K562 (cell line): Measurements from ENCODE around the gene TCF12. TPM values are rescaled to one million over a fixed set of nuclear protein-coding genes. Genes with fewer than 3 reads are reported as not detected.

ENCODE experiments used
- BDP1 ChIP-seq: IDR thresholded peaks from 3 replicates; pipeline ENCODE4 v1.6.1; 2011; ENCODE audit not compliant: insufficient read length, insufficient read depth
- CBX3 ChIP-seq, 2 experiments: IDR thresholded peaks; 1 replicate in 1 of 2; 2 replicates in 1 of 2; pipeline ENCODE4 v1.6.1; 2012; ENCODE audit warnings: inconsistent platforms in 2 of 2, low read length in 2 of 2, borderline replicate concordance in 1 of 2, control low read depth in 1 of 2
- MCM3 ChIP-seq: fragments of 450-650 bp; IDR thresholded peaks from 2 replicates; pipeline ENCODE4 v1.6.1; 2016
- MED1 ChIP-seq: sonication (generic); formaldehyde crosslinking; IDR thresholded peaks from 2 replicates; pipeline ENCODE4 v1.8.1; 2023; ENCODE audit warnings: missing genetic modification reagents, borderline replicate concordance
- MEF2A ChIP-seq: IDR thresholded peaks from 2 replicates; pipeline ENCODE4 v1.6.1; 2011; ENCODE audit warnings: low read depth, mild to moderate bottlenecking, low read length, moderate library complexity; ENCODE audit not compliant: control insufficient read depth
- NCOA6 ChIP-seq: fragments of 450-650 bp; IDR thresholded peaks from 2 replicates; pipeline ENCODE4 v1.6.1; 2017; ENCODE audit warnings: mild to moderate bottlenecking
- NFRKB ChIP-seq: fragments of 450-650 bp; IDR thresholded peaks from 2 replicates; pipeline ENCODE4 v1.6.1; 2016; ENCODE audit warnings: low read depth
- NR2C1 ChIP-seq, 2 experiments: fragments of 450-650 bp; IDR thresholded peaks; 2 replicates each; pipeline ENCODE4 v1.6.1; 2017; ENCODE audit warnings: mild to moderate bottlenecking in 2 of 2, antibody characterized with exemption in 1 of 2, inconsistent platforms in 1 of 2, missing compliant biosample characterization in 1 of 2, missing genetic modification characterization in 1 of 2
- PHF8 ChIP-seq: fragments of 200-600 bp; sonication (generic); IDR thresholded peaks from 2 replicates; pipeline ENCODE4 v1.6.1; 2012; ENCODE audit warnings: mixed run types, mild to moderate bottlenecking, inconsistent platforms, low read length, moderate library complexity, borderline replicate concordance
- RBBP5 ChIP-seq: fragments of 200-600 bp; sonication (generic); IDR thresholded peaks from 2 replicates; pipeline ENCODE4 v1.6.1; 2012; ENCODE audit warnings: borderline replicate concordance, mild to moderate bottlenecking, low read length, control low read depth, inconsistent platforms; ENCODE audit not compliant: insufficient read depth, poor library complexity, severe bottlenecking
- SRSF7 ChIP-seq: fragments of 200-400 bp; formaldehyde crosslinking; optimal IDR thresholded peaks from 2 replicates; pipeline ENCODE3; 2017; ENCODE audit warnings: mild to moderate bottlenecking, low read depth, low read length
- TAF9B ChIP-seq: fragments of 450-650 bp; IDR thresholded peaks from 2 replicates; pipeline ENCODE4 v1.6.1; 2018; ENCODE audit warnings: mild to moderate bottlenecking; ENCODE audit not compliant: partially characterized antibody
- ZEB2 ChIP-seq: fragments of 450-650 bp; IDR thresholded peaks from 2 replicates; pipeline ENCODE4 v1.6.1; 2016
- ZNF133 ChIP-seq: fragments of 250-450 bp; sonication (Bioruptor Pico); IDR thresholded peaks from 2 replicates; pipeline ENCODE4 v1.4.0; 2020; ENCODE audit warnings: mild to moderate bottlenecking
- ZNF311 ChIP-seq: fragments of 250-450 bp; sonication (Bioruptor Pico); IDR thresholded peaks from 2 replicates; pipeline ENCODE4 v1.4.0; 2020; ENCODE audit warnings: mild to moderate bottlenecking, moderate library complexity
- ZNF764 ChIP-seq: fragments of 250-450 bp; sonication (Bioruptor Pico); IDR thresholded peaks from 2 replicates; pipeline ENCODE4 v1.4.0; 2020; ENCODE audit warnings: low read depth, mild to moderate bottlenecking, moderate library complexity
- ZNF79 ChIP-seq: fragments of 250-450 bp; sonication (Bioruptor Pico); IDR thresholded peaks from 2 replicates; pipeline ENCODE4 v1.4.0; 2020; ENCODE audit warnings: low read depth, mild to moderate bottlenecking, moderate library complexity
- polyA plus RNA-seq, 8 experiments: library from polyadenylated mRNA; depleted of rRNA in 4 of 8; stranded (reverse) in 5 of 8; unstranded in 3 of 8; fragments of >200 nt; fragmentation: Nextera tagmentation in 2 of 8; fragmentation: Illumina TruSeq in 1 of 8; extraction: Ambion mirVana in 2 of 8; extraction: Trizol in 1 of 8; gene quantifications; 2 replicates each; pipeline versions ENCODE4 v1.2.1 to v1.2.3, GENCODE V29; 2011 to 2014; ENCODE audit warnings: inconsistent platforms in 1 of 8, missing spikeins in 1 of 8
- total RNA-seq, 7 experiments: library from RNA; depleted of rRNA in 6 of 7; stranded (reverse); fragments of >200 nt in 6 of 7; fragmentation: Illumina TruSeq in 2 of 7; extraction: Trizol in 2 of 7; gene quantifications; 2 replicates each; pipeline versions ENCODE4 v1.2.1 to v1.2.3, GENCODE V29; 2011 to 2021; ENCODE audit warnings: low replicate concordance in 1 of 7
- TF ChIP-seq, protein P1 (sequence below): fragments of 450-650 bp; IDR thresholded peaks from 2 replicates; pipeline ENCODE4 v1.6.1; 2017; ENCODE audit warnings: antibody characterized with exemption, mild to moderate bottlenecking
- TF ChIP-seq, protein P2 (sequence below): fragments of 250-450 bp; sonication (Bioruptor Pico); IDR thresholded peaks from 2 replicates; pipeline ENCODE4 v1.5.0; 2021; ENCODE audit warnings: mild to moderate bottlenecking, moderate library complexity
- TF ChIP-seq, protein P3 (sequence below): fragments of 250-450 bp; sonication (Bioruptor Pico); IDR thresholded peaks from 2 replicates; pipeline ENCODE4 v1.8.0; 2022; ENCODE audit warnings: inconsistent platforms, mild to moderate bottlenecking, moderate library complexity, borderline replicate concordance

TCF12 gene
- total and polyA plus RNA-seq, 9 of the 15 experiments (the other 6 are each of a cell fraction or from before 2014, with no cell fraction given): 10.5 to 132 (median 52.9) TPM

DNA sequence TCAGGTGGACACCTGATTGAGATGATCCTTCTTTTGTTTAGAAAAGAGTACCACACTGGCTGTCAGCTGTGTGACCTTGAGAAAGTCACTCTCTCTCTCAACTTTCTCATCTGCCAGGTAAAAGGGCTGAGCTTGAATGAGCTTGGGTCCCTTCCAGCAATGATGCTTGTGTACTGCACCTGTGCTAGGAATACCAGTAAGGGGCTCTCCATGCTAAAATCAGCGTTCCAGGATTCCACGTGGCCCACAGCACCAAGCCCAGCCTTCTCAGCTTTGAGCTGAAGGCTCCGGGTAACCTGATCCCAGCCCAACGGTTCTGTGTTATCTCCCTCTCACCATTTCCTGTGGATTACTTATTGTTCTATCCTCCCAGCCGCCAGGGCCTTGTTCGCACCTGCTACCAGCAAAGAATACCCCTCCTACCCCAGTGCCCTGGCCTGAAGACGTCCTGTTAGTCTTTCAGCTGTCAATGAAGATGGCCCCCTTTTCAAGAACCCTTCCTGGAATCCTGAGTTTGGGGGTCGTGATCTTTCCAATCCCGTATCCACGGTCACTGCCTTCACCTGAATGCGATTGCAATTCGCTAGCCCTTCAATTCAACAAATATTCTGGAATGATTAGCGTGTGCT is 403.6 kb downstream of the TCF12 start (continued):
- peak; percentile 77; the same call in 1 of the 2 replicates for TF ChIP-seq ZEB2
- TF ChIP-seq TAF9B: peak; percentile 59
- TF ChIP-seq ZNF79 (CRISPR knock-in tag): no peak
- TF ChIP-seq MED1 (CRISPR knock-in tag): no peak
- TF ChIP-seq, protein P1, sequence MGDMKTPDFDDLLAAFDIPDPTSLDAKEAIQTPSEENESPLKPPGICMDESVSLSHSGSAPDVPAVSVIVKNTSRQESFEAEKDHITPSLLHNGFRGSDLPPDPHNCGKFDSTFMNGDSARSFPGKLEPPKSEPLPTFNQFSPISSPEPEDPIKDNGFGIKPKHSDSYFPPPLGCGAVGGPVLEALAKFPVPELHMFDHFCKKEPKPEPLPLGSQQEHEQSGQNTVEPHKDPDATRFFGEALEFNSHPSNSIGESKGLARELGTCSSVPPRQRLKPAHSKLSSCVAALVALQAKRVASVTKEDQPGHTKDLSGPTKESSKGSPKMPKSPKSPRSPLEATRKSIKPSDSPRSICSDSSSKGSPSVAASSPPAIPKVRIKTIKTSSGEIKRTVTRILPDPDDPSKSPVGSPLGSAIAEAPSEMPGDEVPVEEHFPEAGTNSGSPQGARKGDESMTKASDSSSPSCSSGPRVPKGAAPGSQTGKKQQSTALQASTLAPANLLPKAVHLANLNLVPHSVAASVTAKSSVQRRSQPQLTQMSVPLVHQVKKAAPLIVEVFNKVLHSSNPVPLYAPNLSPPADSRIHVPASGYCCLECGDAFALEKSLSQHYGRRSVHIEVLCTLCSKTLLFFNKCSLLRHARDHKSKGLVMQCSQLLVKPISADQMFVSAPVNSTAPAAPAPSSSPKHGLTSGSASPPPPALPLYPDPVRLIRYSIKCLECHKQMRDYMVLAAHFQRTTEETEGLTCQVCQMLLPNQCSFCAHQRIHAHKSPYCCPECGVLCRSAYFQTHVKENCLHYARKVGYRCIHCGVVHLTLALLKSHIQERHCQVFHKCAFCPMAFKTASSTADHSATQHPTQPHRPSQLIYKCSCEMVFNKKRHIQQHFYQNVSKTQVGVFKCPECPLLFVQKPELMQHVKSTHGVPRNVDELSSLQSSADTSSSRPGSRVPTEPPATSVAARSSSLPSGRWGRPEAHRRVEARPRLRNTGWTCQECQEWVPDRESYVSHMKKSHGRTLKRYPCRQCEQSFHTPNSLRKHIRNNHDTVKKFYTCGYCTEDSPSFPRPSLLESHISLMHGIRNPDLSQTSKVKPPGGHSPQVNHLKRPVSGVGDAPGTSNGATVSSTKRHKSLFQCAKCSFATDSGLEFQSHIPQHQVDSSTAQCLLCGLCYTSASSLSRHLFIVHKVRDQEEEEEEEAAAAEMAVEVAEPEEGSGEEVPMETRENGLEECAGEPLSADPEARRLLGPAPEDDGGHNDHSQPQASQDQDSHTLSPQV: peak; percentile 99
- TF ChIP-seq NCOA6: no peak
- TF ChIP-seq, protein P2, sequence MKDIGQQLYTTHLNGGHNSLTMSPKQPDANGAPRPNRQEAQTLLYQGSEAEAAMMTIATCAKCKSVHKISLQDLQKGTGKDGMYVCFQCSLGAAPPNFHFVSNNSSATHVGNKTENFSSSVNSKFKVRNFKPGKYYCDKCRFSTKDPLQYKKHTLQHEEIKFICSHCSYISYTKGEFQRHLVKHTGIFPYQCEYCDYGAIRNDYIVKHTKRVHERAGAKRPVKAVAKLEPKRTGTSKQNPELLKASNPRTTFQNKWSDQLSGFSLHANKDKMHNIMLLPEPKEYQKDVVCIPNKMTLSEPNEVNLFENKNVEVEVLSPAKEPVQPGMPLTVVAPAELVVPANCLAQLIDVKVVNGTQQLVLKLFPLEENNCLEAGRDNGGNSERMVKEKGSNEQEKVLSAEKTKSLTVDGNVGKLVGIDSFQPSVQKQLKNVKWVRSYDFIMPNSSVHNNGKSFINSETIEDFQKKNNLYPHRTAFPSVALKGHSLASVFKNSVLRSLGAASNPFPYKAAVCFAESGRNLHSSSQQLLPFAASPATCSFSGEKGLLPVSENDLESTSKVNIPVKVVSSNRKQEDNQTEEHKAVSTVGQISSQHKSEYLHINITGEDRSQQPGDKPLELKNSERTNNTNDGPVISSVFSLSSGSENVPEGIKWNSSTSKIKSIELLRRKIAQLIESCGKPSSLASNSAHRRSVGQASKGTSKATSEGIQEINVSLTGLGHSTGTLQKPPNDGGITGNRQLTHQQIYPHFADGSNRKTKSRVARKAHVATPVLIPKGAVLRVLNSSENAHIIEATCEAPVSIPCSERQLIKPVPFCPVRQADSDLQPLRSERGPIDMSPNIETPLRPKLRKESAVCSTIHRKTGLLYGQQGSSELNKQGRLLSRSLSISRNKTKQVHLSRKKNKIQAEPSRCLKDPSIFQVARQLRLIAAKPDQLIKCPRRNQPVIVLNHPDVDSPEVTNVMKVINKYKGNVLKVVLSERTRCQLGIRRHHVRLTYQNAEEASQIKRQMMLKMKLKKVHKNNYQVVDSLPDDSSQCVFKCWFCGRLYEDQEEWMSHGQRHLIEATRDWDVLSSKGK (CRISPR knock-in tag): no peak
- TF ChIP-seq, protein P3, sequence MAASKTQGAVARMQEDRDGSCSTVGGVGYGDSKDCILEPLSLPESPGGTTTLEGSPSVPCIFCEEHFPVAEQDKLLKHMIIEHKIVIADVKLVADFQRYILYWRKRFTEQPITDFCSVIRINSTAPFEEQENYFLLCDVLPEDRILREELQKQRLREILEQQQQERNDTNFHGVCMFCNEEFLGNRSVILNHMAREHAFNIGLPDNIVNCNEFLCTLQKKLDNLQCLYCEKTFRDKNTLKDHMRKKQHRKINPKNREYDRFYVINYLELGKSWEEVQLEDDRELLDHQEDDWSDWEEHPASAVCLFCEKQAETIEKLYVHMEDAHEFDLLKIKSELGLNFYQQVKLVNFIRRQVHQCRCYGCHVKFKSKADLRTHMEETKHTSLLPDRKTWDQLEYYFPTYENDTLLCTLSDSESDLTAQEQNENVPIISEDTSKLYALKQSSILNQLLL (CRISPR knock-in tag): no peak
- TF ChIP-seq NFRKB: peak; percentile 91
- no peak for TF ChIP-seq ZNF133 (CRISPR knock-in tag)
- no peak for TF ChIP-seq ZNF311 (CRISPR knock-in tag)
- no peak for TF ChIP-seq MEF2A
- peak in 1 of 2 experiments; percentile 28; a peak in 1 of 3 replicates for TF ChIP-seq CBX3 (IDR thresholded peaks at IDR 0.05; ENCODE audit: borderline replicate concordance in 1 of 2, low read length in 2 of 2)
- no peak for TF ChIP-seq ZNF764 (CRISPR knock-in tag)
- no peak for TF ChIP-seq BDP1
- TF ChIP-seq MCM3: no peak
- peak; percentile 47 for TF ChIP-seq RBBP5
- no peak; the same call in 1 of the 2 replicates for TF ChIP-seq PHF8
- no peak for TF ChIP-seq SRSF7
- no peak for TF ChIP-seq NR2C1 (IDR thresholded peaks at IDR 0.05)
- TF ChIP-seq NR2C1 (tag; IDR thresholded peaks at IDR 0.05): peak; percentile 57
